Caki2 (cell line): ENCODE results near the gene DDX42. TPM values are rescaled to one million over a fixed set of nuclear protein-coding genes. Genes with fewer than 3 reads are reported as not detected.
"Not testable (repeated sequence)": the region's sequence is repeated elsewhere in the genome, so short reads cannot be mapped to it uniquely, and the experiment has no call there.

ENCODE experiments used
- DNase-seq: peaks from one replicate; pipeline ENCODE4 v3.0.0-alpha.2; 2015; ENCODE audit warnings: low read depth
- in situ Hi-C: cut with HindIII; loops from 2 replicates; pipeline ENCODE4 v1.10.0; 2016; ENCODE audit warnings: low sequenced_read_pairs, low pct_unique_long_range_greater_than_20kb, mixed read lengths
- total RNA-seq: library from RNA; depleted of rRNA; stranded (reverse); fragments of >200 nt; shearing (Covaris generic); gene quantifications from 2 replicates; pipeline ENCODE4 v1.2.3, GENCODE V29; 2014; ENCODE audit warnings: low replicate concordance

The DDX42 gene
- total RNA-seq, 1 experiment from 2014 or later, result 18.5 TPM

DNA sequence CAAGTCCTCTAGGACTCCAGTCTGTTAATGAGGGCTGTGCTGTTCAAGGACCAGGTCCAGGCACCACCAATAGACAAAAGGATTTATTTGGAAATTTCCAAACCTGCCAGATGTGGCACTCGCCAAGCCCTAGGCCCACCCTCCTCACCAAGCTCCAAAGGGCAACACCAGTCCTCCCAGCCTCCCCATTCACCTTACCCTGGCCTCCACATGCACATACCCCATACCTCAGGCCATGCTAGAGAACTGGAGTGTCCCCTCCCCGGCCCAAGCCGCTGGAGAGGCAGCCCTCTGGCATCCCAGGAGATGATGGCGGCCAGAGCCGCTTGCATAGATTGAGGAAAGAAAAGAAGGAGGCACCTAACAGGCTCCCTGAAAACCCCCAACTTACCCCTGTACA is 58.0 kb downstream of the DDX42 start:
- in situ Hi-C loops, result no loop called here

GRCh38 chr17:63832455-63832854 is 58.5 kb downstream of the DDX42 start:
- no peak for DNase-seq
- in situ Hi-C loops, result no loop called here

More for the DNA sequence above, 58.0 kb downstream of the DDX42 start:
- no peak for DNase-seq

DNA sequence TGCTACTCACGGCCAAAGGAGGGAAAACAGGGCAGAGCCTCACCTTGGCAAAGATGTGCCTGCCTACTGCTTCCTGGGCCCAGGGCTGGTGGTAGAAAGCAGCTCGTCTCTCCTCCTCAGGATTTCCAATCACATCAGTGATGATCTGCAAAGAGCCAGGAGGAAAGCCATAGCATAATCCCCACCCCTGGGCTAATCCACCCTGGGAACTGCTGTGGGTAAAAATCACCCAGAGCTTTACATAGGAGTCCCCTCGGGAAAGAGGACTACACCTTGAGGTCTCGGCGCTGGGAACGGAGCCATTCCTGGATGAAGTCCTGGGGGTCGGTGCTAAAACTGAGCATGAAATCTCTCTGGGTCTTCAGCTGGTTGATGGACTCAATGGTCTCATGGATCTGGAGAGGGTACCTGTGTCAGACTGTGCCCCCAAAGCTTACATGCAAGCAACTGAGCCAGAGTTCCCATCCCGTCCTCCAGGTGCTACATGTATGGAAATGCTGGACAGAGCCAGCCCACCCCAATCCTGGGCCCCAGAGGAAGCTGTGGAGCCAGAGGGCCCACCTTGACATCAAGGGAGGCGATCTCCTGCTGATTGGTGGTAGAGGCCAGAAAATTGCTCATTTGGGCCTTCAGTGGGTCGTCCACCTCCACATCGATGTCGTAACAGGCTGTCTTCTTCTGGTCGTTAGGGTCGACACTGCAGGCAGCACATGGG is 59.2 kb downstream of the DDX42 start:
- no peak for DNase-seq
- in situ Hi-C loops, result no loop called here

- DNase-seq, result no peak
- in situ Hi-C loops, result no loop called here
Measured at GRCh38 chr17:63833741-63834373, 59.9 kb downstream of the DDX42 start.

DNA sequence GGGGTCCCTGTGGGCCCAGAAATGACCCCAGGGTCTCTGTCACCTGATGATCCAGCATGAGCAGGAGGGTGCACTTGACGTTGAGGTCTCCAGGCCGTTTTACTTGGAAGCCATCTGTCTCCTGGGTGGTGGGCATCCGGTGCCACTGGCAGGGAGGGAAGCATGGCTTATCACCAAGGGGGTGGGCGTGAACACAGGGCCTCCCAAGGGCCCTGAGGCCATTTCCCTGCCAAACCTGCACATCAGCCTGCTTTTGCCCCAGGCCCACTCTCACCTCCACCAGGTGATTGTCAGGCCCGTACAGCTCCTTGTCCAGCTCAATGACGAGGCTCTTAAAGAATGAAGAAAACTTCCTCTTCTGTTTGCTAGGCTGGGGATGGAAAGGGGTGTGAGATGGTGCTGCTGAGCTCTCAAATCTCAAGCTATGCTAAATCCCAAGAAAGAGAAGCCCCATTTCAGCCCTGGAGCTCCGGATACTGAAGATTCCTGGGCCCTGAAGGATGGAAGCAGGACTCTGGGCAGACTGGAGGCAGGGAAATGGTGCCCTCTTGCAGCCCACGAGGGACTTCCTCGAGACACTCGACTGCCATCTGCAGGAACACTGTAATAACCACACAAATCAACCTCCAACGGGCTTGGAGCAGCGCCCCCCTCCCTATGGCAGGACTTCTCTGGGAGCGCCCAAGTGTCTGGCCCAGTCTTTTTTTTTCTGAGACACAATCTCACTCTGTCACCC is 60.6 kb downstream of the DDX42 start:
- in situ Hi-C loops, result no loop called here
- DNase-seq, result peak; percentile 80

GRCh38 chr17:63835167-63835720 is 61.3 kb downstream of the DDX42 start:
- no peak for DNase-seq
- in situ Hi-C loops, result no loop called here

DNA sequence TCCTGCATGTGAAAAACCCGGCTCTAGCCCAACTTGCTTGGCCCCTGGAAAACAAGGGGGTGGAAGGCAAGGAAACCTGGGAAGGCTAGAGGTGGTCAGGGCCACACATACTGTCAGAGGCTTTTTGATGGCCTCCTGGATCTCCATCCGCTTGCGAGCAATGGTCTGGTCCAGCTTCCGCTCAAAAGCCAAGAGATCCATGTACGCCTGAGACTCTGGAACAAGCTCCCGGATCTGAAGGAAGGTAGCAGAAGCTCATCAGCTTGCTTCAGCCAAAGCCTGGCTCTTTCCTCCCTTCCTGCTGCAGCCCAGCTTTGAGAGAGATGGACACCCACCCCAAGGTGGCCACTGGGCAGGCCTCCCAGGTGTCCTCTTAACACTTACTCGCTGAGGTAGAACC is 62.8 kb downstream of the DDX42 start:
- in situ Hi-C loops, result no loop called here
- DNase-seq, result no peak

GRCh38 chr17:63837480-63837879 is 63.5 kb downstream of the DDX42 start:
- in situ Hi-C loops, result no loop called here
- DNase-seq, result no peak

- no peak for DNase-seq
- in situ Hi-C loops, result no loop called here
Measured at GRCh38 chr17:63837962-63838600, 64.1 kb downstream of the DDX42 start.

DNA sequence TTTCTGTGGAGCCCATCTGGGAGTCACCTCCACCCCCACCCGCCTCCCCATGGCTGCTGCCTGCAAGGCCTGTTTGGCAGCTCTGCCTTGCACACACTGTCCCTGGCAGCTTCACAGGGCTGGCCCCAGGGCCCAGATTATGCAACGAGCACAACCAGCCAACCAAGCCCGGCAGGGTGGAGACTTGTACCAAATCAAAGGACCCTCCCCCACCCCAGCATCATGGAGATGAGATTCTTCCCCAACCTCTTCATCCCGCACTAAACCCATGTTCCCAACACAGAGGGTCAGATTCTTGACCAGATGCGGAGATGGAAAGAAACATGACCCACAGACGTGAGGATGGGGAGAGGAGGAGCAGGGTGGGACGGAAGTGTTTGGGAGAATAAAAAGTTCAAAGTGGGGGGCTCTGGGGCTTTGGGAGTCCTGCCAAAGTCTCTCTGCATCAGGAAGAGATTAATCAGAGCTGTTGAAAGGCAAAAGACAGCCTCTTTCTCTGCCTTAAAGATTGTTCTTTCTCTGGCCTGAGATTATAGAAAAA is 64.7 kb downstream of the DDX42 start:
- DNase-seq, result no peak
- in situ Hi-C loops, result no loop called here

GRCh38 chr17:63840591-63841349 is 66.8 kb downstream of the DDX42 start:
- DNase-seq, result no peak
- in situ Hi-C loops, result no loop called here

DNA sequence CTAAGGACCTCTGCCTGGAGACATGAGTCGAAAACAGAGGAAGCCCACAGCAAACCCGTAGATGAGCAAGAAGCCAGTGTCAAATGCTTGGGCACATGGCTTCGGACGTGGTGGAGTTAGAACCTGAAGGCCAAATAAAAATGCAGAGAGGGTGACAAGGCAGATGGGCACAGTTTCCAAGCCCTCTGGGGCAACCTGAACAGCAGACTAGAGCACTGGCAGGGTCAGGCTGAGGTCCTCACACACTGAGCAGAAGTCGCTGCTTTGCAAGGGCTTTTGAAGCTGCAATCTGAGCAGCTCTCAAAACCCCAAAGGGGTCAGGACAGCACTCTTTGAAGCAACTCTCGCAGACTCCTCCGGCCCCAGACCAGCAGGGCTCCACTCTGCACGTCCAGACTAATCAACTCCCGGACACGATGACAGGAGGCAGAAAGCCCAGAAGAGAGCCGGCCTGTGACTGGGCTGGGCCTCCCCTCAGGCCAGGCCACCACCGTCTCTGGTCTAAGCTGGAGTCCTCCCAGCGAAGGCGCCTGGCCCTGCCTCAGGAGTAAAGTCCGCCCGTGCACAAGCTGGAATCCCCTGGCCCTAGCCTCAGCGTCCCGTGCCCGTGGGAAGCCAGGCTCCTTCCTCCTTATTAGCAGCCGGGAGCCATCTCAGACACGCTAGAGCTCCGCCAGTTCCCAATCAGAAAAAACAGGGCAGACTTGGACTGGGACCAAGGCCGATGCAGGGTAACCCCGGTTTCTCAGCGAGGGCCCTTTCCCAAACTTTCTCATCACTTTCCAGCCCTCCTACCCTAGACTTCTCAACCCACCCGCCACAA is 67.6 kb downstream of the DDX42 start:
- peak; percentile 37 for DNase-seq
- in situ Hi-C loops, result no loop called here

DNA sequence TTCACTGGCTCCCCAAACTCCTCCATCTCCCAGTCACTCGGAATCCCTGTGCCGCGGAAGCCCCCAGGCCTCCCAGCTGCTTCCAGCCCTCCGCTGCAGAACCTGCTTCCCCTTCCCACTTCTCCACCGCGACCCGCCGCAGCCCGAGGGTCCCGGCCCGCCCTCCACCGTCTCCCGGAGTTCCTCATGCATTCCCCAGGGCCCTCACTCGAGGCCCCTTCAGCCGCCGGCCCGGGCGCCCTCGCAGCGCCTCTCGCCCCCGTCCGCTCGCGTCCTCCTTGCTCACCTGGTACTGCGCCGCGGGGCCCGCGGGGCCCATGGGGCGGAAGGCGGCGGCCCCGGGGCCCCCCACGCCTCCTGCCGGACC is 68.2 kb downstream of the DDX42 start:
- DNase-seq, result no peak
- in situ Hi-C loops, result no loop called here

DNA sequence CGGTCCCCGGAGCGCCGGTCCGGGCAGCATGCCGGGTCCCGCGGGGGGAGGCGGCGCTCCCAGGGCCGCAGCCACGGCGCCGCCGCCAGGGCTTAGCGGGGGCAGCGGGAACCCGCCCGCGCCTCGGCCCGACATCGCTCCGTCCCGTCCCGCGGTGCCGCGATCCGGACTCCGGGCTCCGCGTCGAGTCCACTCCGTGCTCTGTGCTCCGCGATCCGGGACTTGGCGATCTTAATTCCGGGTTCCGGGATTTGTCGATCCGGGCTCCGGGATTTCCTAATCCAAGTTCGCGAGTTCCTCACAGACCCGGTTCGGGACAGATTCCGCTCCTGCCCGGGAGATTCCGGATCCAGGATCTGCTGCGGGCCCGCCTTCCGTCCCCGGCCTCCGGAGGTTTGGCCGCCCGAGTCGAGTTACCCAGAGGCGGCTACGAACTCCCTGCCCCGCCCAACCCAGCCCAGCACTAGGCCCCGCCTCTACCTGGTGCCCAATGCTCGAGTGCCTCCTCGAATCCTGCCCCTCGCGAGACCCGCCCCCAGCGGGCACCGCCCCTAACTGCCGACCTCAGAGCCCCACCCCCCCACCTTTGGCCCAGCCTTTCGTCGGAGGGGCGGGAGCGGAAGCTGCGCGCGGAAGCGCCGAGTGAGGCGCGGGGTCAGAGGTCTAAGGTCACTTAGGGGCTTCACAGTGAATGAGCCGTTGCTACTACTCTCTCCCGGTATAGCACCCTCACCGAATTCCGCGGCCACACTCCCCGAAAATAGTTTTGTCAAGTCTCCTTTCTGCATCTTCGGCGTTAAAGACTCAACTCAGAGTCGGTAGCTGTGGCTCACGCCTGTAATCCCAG is 68.8 kb downstream of the DDX42 start, which contains the start of gene SMARCD2:
Gene SMARCD2, minus strand, starts transcription at position 146 of the 847 bp plus-strand sequence. Its CDS starts 11 bp downstream, at position 135.
- in situ Hi-C loops, result no loop called here
- peak; percentile 97 for DNase-seq

DNA sequence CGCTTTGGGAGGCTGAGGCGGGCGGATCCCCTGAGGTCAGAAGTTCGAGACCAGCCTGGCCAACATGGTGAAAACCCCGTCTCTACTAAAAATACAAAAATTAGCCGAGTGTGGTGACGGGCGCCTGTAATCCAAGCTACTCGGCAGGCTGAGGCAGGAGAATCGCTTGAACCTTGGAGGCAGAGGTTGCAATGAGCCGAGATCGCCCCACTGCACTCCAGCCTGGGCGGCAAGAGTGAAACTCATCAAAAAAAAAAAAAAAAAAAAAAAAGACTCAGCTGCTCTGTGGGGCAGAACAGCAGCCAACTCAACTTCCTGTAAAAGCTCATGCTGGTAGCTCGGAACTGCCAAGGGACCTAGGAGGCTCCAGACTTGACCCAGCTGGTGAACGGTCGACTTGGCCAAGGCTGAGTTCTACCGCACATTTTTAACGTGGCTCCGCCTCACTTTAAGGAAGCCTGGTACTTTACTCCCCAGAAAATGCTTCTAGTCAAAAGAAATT is 69.5 kb downstream of the DDX42 start:
- DNase-seq, result peak; percentile 56
- in situ Hi-C loops, result not testable (repeated sequence)
